Fibroblast of the conjunctiva (primary cell): ENCODE results near the gene MRPL49.
"Not testable (repeated sequence)": the region's sequence is repeated elsewhere in the genome, so short reads cannot be mapped to it uniquely, and the experiment has no call there.

Experiments
- DNase-seq: peaks from one replicate; pipeline ENCODE4 v3.0.0-alpha.2; 2010; ENCODE audit warnings: low read depth

MRPL49 gene

GRCh38 chr11:65165410-65166317, 43.5 kb downstream of the MRPL49 start:
- DNase-seq: no peak

- no peak for DNase-seq
Observed at GRCh38 chr11:65166893-65167292, 44.8 kb downstream of the MRPL49 start.

DNA sequence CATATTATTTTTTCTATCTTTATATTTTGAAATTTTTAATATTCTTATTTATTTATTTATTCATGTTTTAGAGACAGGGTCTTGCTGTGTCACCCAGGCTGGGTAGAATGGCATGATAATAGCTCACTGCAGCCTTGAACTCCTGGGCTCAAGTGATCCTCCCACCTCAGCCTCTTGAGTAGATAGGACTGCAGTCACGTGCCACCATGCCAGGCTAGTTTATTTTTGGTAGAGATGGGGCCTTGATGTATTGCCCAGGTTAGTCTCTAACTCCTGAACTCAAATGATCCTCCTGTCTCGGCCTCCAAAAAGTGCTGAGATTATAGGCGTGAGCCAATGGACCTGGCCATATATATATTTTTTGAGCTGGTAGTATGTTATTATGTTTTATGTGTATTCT, 45.5 kb downstream of the MRPL49 start:
- no peak for DNase-seq

DNA sequence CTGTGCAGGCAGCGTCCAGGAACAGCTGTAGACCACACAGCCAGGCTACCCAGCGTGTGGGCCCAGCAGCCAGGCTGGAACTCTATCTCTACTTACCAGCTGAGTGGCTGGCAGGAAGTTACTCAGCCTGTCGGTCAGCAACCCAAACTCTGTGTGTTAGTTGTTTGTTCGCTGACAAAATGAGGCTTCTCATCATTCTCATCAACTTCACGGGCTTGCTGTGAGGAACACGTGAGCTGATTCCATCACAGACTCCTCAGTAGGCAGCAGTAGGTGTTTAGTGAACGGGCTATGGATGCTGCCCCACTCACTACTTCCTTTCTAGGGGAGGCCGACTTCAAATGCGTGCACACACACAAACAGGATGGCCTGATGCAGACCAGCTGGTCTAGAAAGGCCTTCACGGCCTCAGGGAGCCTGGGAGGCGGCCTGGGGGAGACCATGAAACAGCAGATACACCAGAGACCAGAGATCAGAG, 47.1 kb downstream of the MRPL49 start:
- no peak for DNase-seq

GRCh38 chr11:65170058-65170534, 48.0 kb downstream of the MRPL49 start, which contains the start of gene SPDYC:
SPDYC (plus strand) TSS chr11:65170233; CDS start chr11:65171358, 1,125 bp downstream.
- no peak for DNase-seq

GRCh38 chr11:65172600-65172999, 50.5 kb downstream of the MRPL49 start:
- no peak for DNase-seq

DNA sequence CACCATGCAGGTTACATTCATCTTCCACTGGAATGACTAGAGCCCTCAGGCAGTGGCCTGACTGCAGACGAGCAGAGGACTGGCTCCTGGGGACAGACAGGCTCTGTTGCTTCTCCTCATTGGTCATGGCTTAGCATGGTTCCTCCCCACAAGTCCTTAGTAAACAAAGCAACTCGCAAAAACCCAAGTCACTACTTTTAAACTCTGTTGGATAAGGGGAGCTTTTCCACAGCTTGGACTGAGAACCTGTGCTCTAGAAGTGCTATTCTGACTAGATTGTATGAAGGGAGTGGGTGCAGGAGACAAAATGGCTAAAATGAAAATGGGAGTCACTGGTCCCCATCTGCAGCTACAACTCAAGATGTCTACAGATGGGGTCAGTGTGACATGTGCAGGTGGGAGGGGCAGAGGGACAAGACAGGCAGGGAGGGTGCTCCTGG, 52.5 kb downstream of the MRPL49 start:
- DNase-seq: not testable (repeated sequence)
